Caco-2 (cell line): ENCODE measurements around the gene SRA1. TPM values are rescaled to one million over a fixed set of nuclear protein-coding genes. Genes with fewer than 3 reads are reported as not detected.
"Not testable (repeated sequence)": the region's sequence is repeated elsewhere in the genome, so short reads cannot be mapped to it uniquely, and the experiment has no call there.

Experiments used
- BruUV-seq: library from RNA; stranded (reverse); fragments of 400-500 nt; replicated peaks from 2 replicates; lab custom pipeline; 2021; lab: Mats Ljungman, UMichigan
- CTCF ChIA-PET: fragments of 300-600 bp; sonication (Branson Sonifier 250); formaldehyde crosslinking; loops from one replicate; lab custom pipeline; 2022; ENCODE audit warnings: antibody characterized with exemption; lab: Charles Lee
- POLR2A ChIA-PET: fragments of 300-600 bp; sonication (Branson Sonifier 250); formaldehyde crosslinking; loops from one replicate; lab custom pipeline; 2022; ENCODE audit warnings: antibody characterized with exemption; lab: Charles Lee
- DNase-seq, 2 experiments: peaks; one replicate each; pipeline versions ENCODE4 v3.0.0 to v3.0.0-alpha.2; 2020 to 2022
- H3K27me3 ChIP-seq: replicated peaks from 2 replicates; pipeline ENCODE4 v1.6.0; 2011; ENCODE audit warnings: low read length; ENCODE audit not compliant: control insufficient read depth, insufficient read depth
- H3K36me3 ChIP-seq: 2 replicates; pipeline ENCODE4 v1.5.1; 2011; ENCODE audit warnings: low read length; ENCODE audit not compliant: control insufficient read depth, insufficient read depth
- H3K4me1 ChIP-seq: fragments of 250-450 bp; sonication (Bioruptor Pico); 2 replicates; pipeline ENCODE4 v1.5.1; 2020; ENCODE audit warnings: mild to moderate bottlenecking
- H3K4me3 ChIP-seq: 2 replicates; pipeline ENCODE4 v1.5.1; 2011; ENCODE audit warnings: low read depth, mild to moderate bottlenecking, control low read depth, low read length
- H3K9me3 ChIP-seq: fragments of 250-450 bp; sonication (Bioruptor Pico); 2 replicates; pipeline ENCODE4 v1.5.1; 2020; ENCODE audit warnings: mild to moderate bottlenecking, moderate library complexity
- H3K27ac Mint-ChIP-seq: one replicate; pipeline ENCODE4 v1.8.0; 2022; ENCODE audit warnings: mixed read lengths; ENCODE audit not compliant: unreplicated experiment
- H3K27me3 Mint-ChIP-seq: one replicate; pipeline ENCODE4 v1.8.0; 2022; ENCODE audit warnings: mixed read lengths; ENCODE audit not compliant: insufficient read depth, unreplicated experiment
- H3K36me3 Mint-ChIP-seq: one replicate; pipeline ENCODE4 v1.8.0; 2022; ENCODE audit warnings: mild to moderate bottlenecking, mixed read lengths; ENCODE audit not compliant: insufficient read depth, unreplicated experiment
- H3K4me1 Mint-ChIP-seq: one replicate; pipeline ENCODE4 v1.8.0; 2022; ENCODE audit warnings: low read depth, mixed read lengths; ENCODE audit not compliant: unreplicated experiment
- H3K4me3 Mint-ChIP-seq: one replicate; pipeline ENCODE4 v1.8.0; 2022; ENCODE audit warnings: mild to moderate bottlenecking, moderate library complexity, mixed read lengths; ENCODE audit not compliant: unreplicated experiment
- H3K9me3 Mint-ChIP-seq: one replicate; pipeline ENCODE4 v1.8.0; 2022; ENCODE audit warnings: mixed read lengths; ENCODE audit not compliant: unreplicated experiment
- CTCF ChIP-seq, 2 experiments: fragments of 200-600 bp in 1 of 2; IDR thresholded peaks; 1 replicate in 1 of 2; 2 replicates in 1 of 2; pipeline versions ENCODE4 v1.5.1 to v1.8.0; 2011 to 2022; ENCODE audit warnings: antibody characterized with exemption in 1 of 2, control low read depth in 1 of 2, inconsistent platforms in 1 of 2, low read depth in 1 of 2, low read length in 1 of 2, mild to moderate bottlenecking in 1 of 2, moderate library complexity in 1 of 2; ENCODE audit not compliant: insufficient read depth in 1 of 2, severe bottlenecking in 1 of 2, unreplicated experiment in 1 of 2
- intact Hi-C: fragments of 100-400 bp; cut with micrococcal nuclease; formaldehyde crosslinking; loops from one replicate; pipeline ENCODE4 v1.10.0; 2022; ENCODE audit not compliant: unreplicated experiment
- total RNA-seq: library from RNA; stranded (reverse); gene quantifications from 2 replicates; pipeline ENCODE4 v1.2.3, GENCODE V29; 2022

Gene SRA1
- total RNA-seq, 1 experiment from 2014 or later: 50.3 TPM

GRCh38 chr5:140603734-140604133, 46.5 kb upstream of the SRA1 start:
- no peaks in the 10 kb centered on the region for H3K9me3 Mint-ChIP-seq
- H3K9me3 ChIP-seq: no peaks in the 10 kb centered on the region
- H3K27ac Mint-ChIP-seq: no peak overlapping the region
- no peaks in the 10 kb centered on the region for H3K27me3 ChIP-seq
- H3K4me3 ChIP-seq: no peak overlapping the region
- H3K4me1 ChIP-seq: no peaks in the 10 kb centered on the region
- peaks cover 4% of the 10 kb centered on the region for H3K36me3 Mint-ChIP-seq
- BruUV-seq: no TSS peak
- TF ChIP-seq CTCF (IDR thresholded peaks at IDR 0.05; ENCODE audit: insufficient read depth in 1 of 2, low read depth in 1 of 2, low read length in 1 of 2, severe bottlenecking in 1 of 2, unreplicated experiment in 1 of 2): no peak
- ChIA-PET CTCF (no interaction called here), POLR2A (no interaction called here)
- no peaks in the 10 kb centered on the region for H3K36me3 ChIP-seq
- H3K4me3 Mint-ChIP-seq: no peak overlapping the region
- intact Hi-C loops: no loop called here
- no peak for DNase-seq
- H3K27me3 Mint-ChIP-seq: no peaks in the 10 kb centered on the region
- no peaks in the 10 kb centered on the region for H3K4me1 Mint-ChIP-seq

GRCh38 chr5:140603446-140603698, 46.1 kb upstream of the SRA1 start:
- H3K27ac Mint-ChIP-seq, POLR2A ChIA-PET, BruUV-seq, H3K36me3 Mint-ChIP-seq, intact Hi-C loops, H3K36me3 ChIP-seq, H3K27me3 ChIP-seq, CTCF ChIA-PET, H3K9me3 ChIP-seq, H3K4me3 ChIP-seq, H3K9me3 Mint-ChIP-seq, H3K27me3 Mint-ChIP-seq, H3K4me3 Mint-ChIP-seq, H3K4me1 Mint-ChIP-seq, DNase-seq, H3K4me1 ChIP-seq: not testable (repeated sequence)

GRCh38 chr5:140602147-140602546, 44.9 kb upstream of the SRA1 start:
- Mint-ChIP-seq H3K4me3 (no peak overlapping the region), H3K9me3 (no peaks in the 10 kb centered on the region), H3K27me3 (no peaks in the 10 kb centered on the region), H3K4me1 (no peaks in the 10 kb centered on the region), H3K27ac (no peak overlapping the region), H3K36me3 (peaks cover 4% of the 10 kb centered on the region)
- Histone ChIP-seq H3K4me1 (no peaks in the 10 kb centered on the region), H3K36me3 (no peaks in the 10 kb centered on the region), H3K9me3 (no peaks in the 10 kb centered on the region), H3K4me3 (no peak overlapping the region), H3K27me3 (no peaks in the 10 kb centered on the region)
- TF ChIP-seq CTCF (IDR thresholded peaks at IDR 0.05; ENCODE audit: insufficient read depth in 1 of 2, low read depth in 1 of 2, low read length in 1 of 2, severe bottlenecking in 1 of 2, unreplicated experiment in 1 of 2): no peak
- BruUV-seq: no TSS peak
- intact Hi-C loops: no loop called here
- DNase-seq: no peak
- CTCF ChIA-PET: no interaction called here
- POLR2A ChIA-PET: no interaction called here

GRCh38 chr5:140600096-140600495, 42.8 kb upstream of the SRA1 start:
- Histone ChIP-seq H3K4me3 (no peak overlapping the region), H3K36me3 (no peaks in the 10 kb centered on the region), H3K27me3 (no peaks in the 10 kb centered on the region), H3K4me1 (no peaks in the 10 kb centered on the region), H3K9me3 (no peaks in the 10 kb centered on the region)
- BruUV-seq: no TSS peak
- Mint-ChIP-seq H3K27ac (no peak overlapping the region), H3K27me3 (no peaks in the 10 kb centered on the region), H3K4me3 (no peak overlapping the region), H3K36me3 (peaks cover 4% of the 10 kb centered on the region), H3K4me1 (no peaks in the 10 kb centered on the region), H3K9me3 (no peaks in the 10 kb centered on the region)
- CTCF ChIA-PET: no interaction called here
- POLR2A ChIA-PET: no interaction called here
- no peak for TF ChIP-seq CTCF (IDR thresholded peaks at IDR 0.05; ENCODE audit: insufficient read depth in 1 of 2, low read depth in 1 of 2, low read length in 1 of 2, severe bottlenecking in 1 of 2, unreplicated experiment in 1 of 2)
- no peak for DNase-seq
- intact Hi-C loops: no loop called here
